ENCODE data around the gene C11orf16. TPM values are rescaled to one million over a fixed set of nuclear protein-coding genes. Genes with fewer than 3 reads are reported as not detected.
A peak's percentile ranks its signal among the peaks of the same experiment; 100 is the strongest.

Gene C11orf16
- total and polyA plus RNA-seq, 2 of the 4 experiments (the other 2 are of a cell fraction) = not detected

DNA sequence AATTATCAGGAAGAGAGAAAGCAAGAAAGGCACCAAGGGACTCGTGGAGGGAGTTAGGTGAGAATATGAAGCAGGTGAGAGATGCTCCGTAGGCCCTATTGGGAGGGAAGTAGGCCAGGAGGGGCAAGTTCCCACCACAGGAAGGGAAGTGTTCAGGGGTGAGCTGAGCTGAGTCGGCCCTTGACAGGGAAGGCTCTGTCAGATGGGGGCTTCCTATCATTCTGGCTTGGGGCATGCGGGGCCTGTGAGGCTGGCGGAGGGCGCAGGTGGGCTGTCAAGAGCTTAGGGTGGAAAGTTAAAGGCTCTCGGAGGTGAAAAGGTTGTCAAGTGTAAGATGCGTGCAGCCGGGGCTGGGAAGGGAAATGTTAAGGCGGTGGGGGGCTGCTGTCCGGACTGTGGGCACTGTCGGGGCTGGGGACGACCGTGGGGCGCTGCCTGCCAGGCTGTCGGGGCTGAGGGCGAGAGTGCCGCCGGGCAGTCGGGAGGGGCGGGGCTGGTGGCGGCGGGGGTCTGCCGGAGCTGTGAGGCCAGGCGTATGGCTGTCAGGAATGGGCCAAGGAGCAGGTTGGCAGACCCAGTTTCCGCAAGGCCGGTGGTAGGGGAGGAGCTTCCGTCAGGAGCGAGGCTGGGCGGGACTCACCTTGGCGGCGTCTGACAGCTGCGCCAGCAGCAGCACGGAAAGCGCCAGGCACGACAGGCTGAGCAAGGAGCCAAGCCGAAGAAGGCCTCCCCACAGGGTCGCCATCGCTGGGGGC is 31.0 kb upstream of the C11orf16 start:
- Histone ChIP-seq H3K14ac (replicated peaks; ENCODE audit: low read depth, low read length) (peak overlapping the region; percentile 23; the same call in 1 of the 2 replicates), H3K9me1 (ENCODE audit: insufficient read depth, low read length) (0 out of 2 replicates have a peak, but pooled peaks cover 4% of the 10 kb centered on the region), H3K4me1 (ENCODE audit: control insufficient read depth, insufficient read depth, low read length) (peaks cover 8% of the 10 kb centered on the region), H2BK15ac (ENCODE audit: low read depth, low read length) (no peak overlapping the region), H3K36me3 (ENCODE audit: control insufficient read depth, insufficient read depth, low read length) (no peaks in the 10 kb centered on the region), H3K4ac (ENCODE audit: low read depth, low read length) (peak overlapping the region; percentile 17), H3K4me2 (ENCODE audit: low read depth, low read length) (peak overlapping the region; percentile 73), H2BK5ac (ENCODE audit: low read depth, low read length, poor library complexity, severe bottlenecking) (peak overlapping the region; percentile 12), H2BK120ac (ENCODE audit: low read depth, low read length) (peak overlapping the region; percentile 36; the same call in 1 of the 2 replicates), H2AK5ac (ENCODE audit: low read depth, low read length) (peak overlapping the region; percentile 60; the same call in 1 of the 2 replicates), H3K27me3 (ENCODE audit: control insufficient read depth, insufficient read depth, low read length) (no peaks in the 10 kb centered on the region), H4K8ac (ENCODE audit: low read depth in 2 of 2, low read length in 2 of 2) (peak overlapping the region; percentile 77 to 99; a peak in 2 of 4 replicates), H3K18ac (ENCODE audit: low read depth, low read length) (no peak overlapping the region), H3K56ac (ENCODE audit: extremely low read depth, insufficient read depth, low read length) (no peak overlapping the region), H2AK9ac (replicated peaks; ENCODE audit: low read depth, low read length, poor library complexity) (peak overlapping the region; percentile 98), H3K79me1 (ENCODE audit: low read depth in 1 of 2, low read length in 2 of 2) (peaks cover 24 to 55% of the 10 kb centered on the region in 2 experiments), H3K9me3 (ENCODE audit: control insufficient read depth, insufficient read depth, low read length) (no peaks in the 10 kb centered on the region), H2BK20ac (ENCODE audit: low read depth, low read length) (no peak overlapping the region), H4K5ac (ENCODE audit: low read depth, low read length) (peak overlapping the region; percentile 5), H2AFZ (replicated peaks; ENCODE audit: low read length, poor library complexity) (peak overlapping the region; percentile 98), H3K9ac (ENCODE audit: low read depth, low read length) (peak overlapping the region; percentile 26), H4K20me1 (ENCODE audit: insufficient read depth, low read length) (no peaks in the 10 kb centered on the region), H3K4me3 (ENCODE audit: insufficient read depth, low read depth, low read length) (peak overlapping the region; percentile 63), H3K27ac (ENCODE audit: insufficient read depth, low read length) (peak overlapping the region; percentile 60), H3K23ac (ENCODE audit: low read depth, low read length) (peak overlapping the region; percentile 67), H4K91ac (ENCODE audit: insufficient read depth, low read depth, low read length) (peak overlapping the region; percentile 39; the same call in 1 of the 2 replicates)
- dilution Hi-C loops (cut with HindIII; ENCODE audit: low sequenced_read_pairs, unreplicated experiment) (no loop called here), in situ Hi-C loops (cut with MboI; ENCODE audit: low sequenced_read_pairs) (loop anchor here (25.0 kb wide), 1 partner anchor 726 kb away; no protein-coding TSS in a partner anchor), intact Hi-C loops (cut with micrococcal nuclease) (loop anchor here (1.0 to 5.0 kb wide), 2 partner anchors 91 to 174 kb away; no protein-coding TSS in a partner anchor)
- ATAC-seq (ENCODE audit: low read depth) = peak; percentile 53
- 4% methylated on average over 16 of the region's 39 CpGs; no CpG with 5 or more reads in 1 of the 2 experiments for WGBS, 2 experiments (ENCODE audit: extremely low coverage in 2 of 2, insufficient read length in 1 of 2)
- CTCF ChIA-PET = interaction anchor here (1.8 kb wide), 1 partner anchor 174 kb away, joined by 5 read pairs; no protein-coding TSS in a partner anchor
- no TSS peak for BruUV-seq (replicated peaks)
- POLR2A ChIA-PET (ENCODE audit: unreplicated experiment) = no interaction called here
- no peak for TF ChIP-seq RCOR1 (IDR thresholded peaks at IDR 0.05; ENCODE audit: insufficient replicate concordance, low read length)
- TF ChIP-seq, protein P1, sequence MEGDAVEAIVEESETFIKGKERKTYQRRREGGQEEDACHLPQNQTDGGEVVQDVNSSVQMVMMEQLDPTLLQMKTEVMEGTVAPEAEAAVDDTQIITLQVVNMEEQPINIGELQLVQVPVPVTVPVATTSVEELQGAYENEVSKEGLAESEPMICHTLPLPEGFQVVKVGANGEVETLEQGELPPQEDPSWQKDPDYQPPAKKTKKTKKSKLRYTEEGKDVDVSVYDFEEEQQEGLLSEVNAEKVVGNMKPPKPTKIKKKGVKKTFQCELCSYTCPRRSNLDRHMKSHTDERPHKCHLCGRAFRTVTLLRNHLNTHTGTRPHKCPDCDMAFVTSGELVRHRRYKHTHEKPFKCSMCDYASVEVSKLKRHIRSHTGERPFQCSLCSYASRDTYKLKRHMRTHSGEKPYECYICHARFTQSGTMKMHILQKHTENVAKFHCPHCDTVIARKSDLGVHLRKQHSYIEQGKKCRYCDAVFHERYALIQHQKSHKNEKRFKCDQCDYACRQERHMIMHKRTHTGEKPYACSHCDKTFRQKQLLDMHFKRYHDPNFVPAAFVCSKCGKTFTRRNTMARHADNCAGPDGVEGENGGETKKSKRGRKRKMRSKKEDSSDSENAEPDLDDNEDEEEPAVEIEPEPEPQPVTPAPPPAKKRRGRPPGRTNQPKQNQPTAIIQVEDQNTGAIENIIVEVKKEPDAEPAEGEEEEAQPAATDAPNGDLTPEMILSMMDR (conservative IDR thresholded peaks at IDR 0.05; ENCODE audit: low read depth, low read length) = no peak
- TF ChIP-seq MAFK (IDR thresholded peaks at IDR 0.05; ENCODE audit: low read depth, low read length) = no peak
- no peak for TF ChIP-seq NFE2L2 (IDR thresholded peaks at IDR 0.05; ENCODE audit: low read depth, low read length)
- no peak for TF ChIP-seq MXI1 (IDR thresholded peaks at IDR 0.05; ENCODE audit: borderline replicate concordance, low read depth, low read length)
- no peak for TF ChIP-seq RAD21 (IDR thresholded peaks at IDR 0.05; ENCODE audit: low read length)
- no peak for TF ChIP-seq RFX5 (IDR thresholded peaks at IDR 0.05; ENCODE audit: low read depth, low read length)
- no peak for DNase-seq

Measured in IMR-90 (cell line).